ENCODE data around the gene PRLH. TPM values are rescaled to one million over a fixed set of nuclear protein-coding genes. Genes with fewer than 3 reads are reported as not detected.

PRLH gene
- total and polyA plus RNA-seq, 2 of the 13 experiments (the other 11 are each of a cell fraction or from before 2014, with no cell fraction given) = not detected

GRCh38 chr2:237549643-237550415 is 16.5 kb upstream of the PRLH start (continued):
- TF ChIP-seq ZNF292 (CRISPR knock-in tag; IDR thresholded peaks at IDR 0.05; ENCODE audit: borderline replicate concordance, low read depth) = peak; percentile 94; the same call in 1 of the 2 replicates
- no peak for TF ChIP-seq SOX6 (IDR thresholded peaks at IDR 0.05)
- TF ChIP-seq SOX6 (CRISPR knock-in tag; IDR thresholded peaks at IDR 0.05) = peak; percentile 88
- TF ChIP-seq USF2 (IDR thresholded peaks at IDR 0.05; ENCODE audit: low read depth, low read length) = no peak
- no peak for TF ChIP-seq USF2 (CRISPR knock-in tag; IDR thresholded peaks at IDR 0.05; ENCODE audit: borderline replicate concordance)
- TF ChIP-seq ZNF574 (CRISPR knock-in tag; IDR thresholded peaks at IDR 0.05) = no peak; the same call in 1 of the 2 replicates
- TF ChIP-seq MBD4 (IDR thresholded peaks at IDR 0.05; ENCODE audit: borderline replicate concordance, low read length) = no peak
- no peak for TF ChIP-seq POGZ (CRISPR knock-in tag; IDR thresholded peaks at IDR 0.05)
- TF ChIP-seq ZNF567 (CRISPR knock-in tag; IDR thresholded peaks at IDR 0.05; ENCODE audit: borderline replicate concordance) = no peak
- TF ChIP-seq PHF20 (CRISPR knock-in tag; IDR thresholded peaks at IDR 0.05) = no peak
- TF ChIP-seq BCLAF1 (IDR thresholded peaks at IDR 0.05) = no peak
- TF ChIP-seq MBNL3 (CRISPR knock-in tag; conservative IDR thresholded peaks at IDR 0.05) = no peak
- no peak for TF ChIP-seq KLF12 (CRISPR knock-in tag; IDR thresholded peaks at IDR 0.05; ENCODE audit: borderline replicate concordance)
- no peak for TF ChIP-seq RELA (CRISPR knock-in tag; IDR thresholded peaks at IDR 0.05)
- no peak for TF ChIP-seq MTA3 (CRISPR knock-in tag; IDR thresholded peaks at IDR 0.05)
- TF ChIP-seq FOXC1 (CRISPR knock-in tag; IDR thresholded peaks at IDR 0.05; ENCODE audit: borderline replicate concordance) = no peak
- no peak for TF ChIP-seq BATF2 (CRISPR knock-in tag; IDR thresholded peaks at IDR 0.05)
- TF ChIP-seq FOXK1 (CRISPR knock-in tag; IDR thresholded peaks at IDR 0.05; ENCODE audit: borderline replicate concordance, low read depth) = peak; percentile 14; the same call in 1 of the 2 replicates
- no peak for TF ChIP-seq ZNF562 (CRISPR knock-in tag; IDR thresholded peaks at IDR 0.05; ENCODE audit: borderline replicate concordance)
- TF ChIP-seq SRSF4 (IDR thresholded peaks at IDR 0.05; ENCODE audit: low read depth, low read length, poor library complexity, severe bottlenecking) = no peak
